ENCODE measurements around the gene FLT3. TPM values are rescaled to one million over a fixed set of nuclear protein-coding genes. Genes with fewer than 3 reads are reported as not detected.

FLT3 gene
- total and polyA plus RNA-seq, 2 of the 13 experiments (the other 11 are each of a cell fraction or from before 2014, with no cell fraction given), result not detected

GRCh38 chr13:28138756-28139470, 38.5 kb upstream of the FLT3 start (continued):
- TF ChIP-seq IRF1 (CRISPR knock-in tag; IDR thresholded peaks at IDR 0.05; ENCODE audit: low read depth) (no peak), ZNF776 (CRISPR knock-in tag; IDR thresholded peaks at IDR 0.05) (no peak), MAFF (IDR thresholded peaks at IDR 0.05; ENCODE audit: low read depth, low read length) (no peak), MAFG (CRISPR knock-in tag; IDR thresholded peaks at IDR 0.05) (no peak), MAF1 (CRISPR knock-in tag; IDR thresholded peaks at IDR 0.05; ENCODE audit: borderline replicate concordance) (0 out of 2 replicates have a peak, but pooled peaks have one; percentile 36), STAG1 (CRISPR knock-in tag; IDR thresholded peaks at IDR 0.05) (no peak), ZNF251 (CRISPR knock-in tag; IDR thresholded peaks at IDR 0.05) (no peak), ZBTB7B (CRISPR knock-in tag; IDR thresholded peaks at IDR 0.05) (no peak), FOXK2 (IDR thresholded peaks at IDR 0.05) (no peak), NFYB (CRISPR knock-in tag; IDR thresholded peaks at IDR 0.05) (no peak), ARID4A (CRISPR knock-in tag; IDR thresholded peaks at IDR 0.05; ENCODE audit: borderline replicate concordance) (0 out of 2 replicates have a peak, but pooled peaks have one; percentile 22), ZNF20 (CRISPR knock-in tag; IDR thresholded peaks at IDR 0.05) (no peak), PAX8 (CRISPR knock-in tag; IDR thresholded peaks at IDR 0.05; ENCODE audit: borderline replicate concordance) (peak; percentile 60; the same call in 1 of the 2 replicates), ELF3 (CRISPR knock-in tag; IDR thresholded peaks at IDR 0.05) (no peak), GPBP1L1 (CRISPR knock-in tag; IDR thresholded peaks at IDR 0.05) (no peak), ZNF788 (CRISPR knock-in tag; IDR thresholded peaks at IDR 0.05; ENCODE audit: borderline replicate concordance) (no peak), ZNF207 (IDR thresholded peaks at IDR 0.05; ENCODE audit: borderline replicate concordance) (no peak), CAMTA2 (CRISPR knock-in tag; IDR thresholded peaks at IDR 0.05; ENCODE audit: borderline replicate concordance) (no peak), PAXIP1 (CRISPR knock-in tag; conservative IDR thresholded peaks at IDR 0.05) (0 out of 2 replicates have a peak, but pooled peaks have one; percentile 11), ZNF879 (CRISPR knock-in tag; IDR thresholded peaks at IDR 0.05) (no peak), ZNF782 (CRISPR knock-in tag; IDR thresholded peaks at IDR 0.05; ENCODE audit: borderline replicate concordance) (no peak)
